Measurements from ENCODE around the gene DAB2.

Gene DAB2

GRCh38 chr5:39427633-39428032, 2.9 kb upstream of the DAB2 start:
- no peaks in the 10 kb centered on the region for H3K79me2 ChIP-seq (ENCODE audit: insufficient read depth, low read length)
- no peak overlapping the region for H3K9ac ChIP-seq (ENCODE audit: low read length)

GRCh38 chr5:39427229-39427628, 2.4 kb upstream of the DAB2 start:
- no peak overlapping the region for H2AFZ ChIP-seq (ENCODE audit: low read depth, low read length, severe bottlenecking)
- no peaks in the 10 kb centered on the region for H3F3A ChIP-seq (ENCODE audit: insufficient read depth)
- H3K9ac ChIP-seq (ENCODE audit: low read length): no peak overlapping the region
- H4K20me1 ChIP-seq (ENCODE audit: low read depth, low read length): no peaks in the 10 kb centered on the region
- H3K9me3 ChIP-seq (ENCODE audit: insufficient read depth, low read length): no peaks in the 10 kb centered on the region
- H3K36me3 ChIP-seq (ENCODE audit: low read length): no peaks in the 10 kb centered on the region
- no peak for TF ChIP-seq EZH2phosphoT487 (conservative IDR thresholded peaks at IDR 0.05; ENCODE audit: low read length)
- TF ChIP-seq, protein P1, sequence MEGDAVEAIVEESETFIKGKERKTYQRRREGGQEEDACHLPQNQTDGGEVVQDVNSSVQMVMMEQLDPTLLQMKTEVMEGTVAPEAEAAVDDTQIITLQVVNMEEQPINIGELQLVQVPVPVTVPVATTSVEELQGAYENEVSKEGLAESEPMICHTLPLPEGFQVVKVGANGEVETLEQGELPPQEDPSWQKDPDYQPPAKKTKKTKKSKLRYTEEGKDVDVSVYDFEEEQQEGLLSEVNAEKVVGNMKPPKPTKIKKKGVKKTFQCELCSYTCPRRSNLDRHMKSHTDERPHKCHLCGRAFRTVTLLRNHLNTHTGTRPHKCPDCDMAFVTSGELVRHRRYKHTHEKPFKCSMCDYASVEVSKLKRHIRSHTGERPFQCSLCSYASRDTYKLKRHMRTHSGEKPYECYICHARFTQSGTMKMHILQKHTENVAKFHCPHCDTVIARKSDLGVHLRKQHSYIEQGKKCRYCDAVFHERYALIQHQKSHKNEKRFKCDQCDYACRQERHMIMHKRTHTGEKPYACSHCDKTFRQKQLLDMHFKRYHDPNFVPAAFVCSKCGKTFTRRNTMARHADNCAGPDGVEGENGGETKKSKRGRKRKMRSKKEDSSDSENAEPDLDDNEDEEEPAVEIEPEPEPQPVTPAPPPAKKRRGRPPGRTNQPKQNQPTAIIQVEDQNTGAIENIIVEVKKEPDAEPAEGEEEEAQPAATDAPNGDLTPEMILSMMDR (IDR thresholded peaks at IDR 0.05; ENCODE audit: insufficient read depth, low read length, poor library complexity, severe bottlenecking): no peak
- no peaks in the 10 kb centered on the region for H3K27me3 ChIP-seq (ENCODE audit: low read length)
- no peaks in the 10 kb centered on the region for H3K79me2 ChIP-seq (ENCODE audit: insufficient read depth, low read length)
- H3K4me3 ChIP-seq (ENCODE audit: insufficient read depth, low read length, poor library complexity, severe bottlenecking): no peak overlapping the region
- no peaks in the 10 kb centered on the region for H3K9me2 ChIP-seq (replicated peaks; ENCODE audit: insufficient read depth, low read length)
- H3K4me2 ChIP-seq (ENCODE audit: low read depth, low read length, poor library complexity, severe bottlenecking): no peak overlapping the region
- H3K27ac ChIP-seq (ENCODE audit: low read depth, low read length): no peak overlapping the region

More at GRCh38 chr5:39427633-39428032, 2.9 kb upstream of the DAB2 start:
- no peak overlapping the region for H3K4me2 ChIP-seq (ENCODE audit: low read depth, low read length, poor library complexity, severe bottlenecking)
- TF ChIP-seq, protein P1 (IDR thresholded peaks at IDR 0.05; ENCODE audit: insufficient read depth, low read length, poor library complexity, severe bottlenecking): no peak
- no peak for TF ChIP-seq EZH2phosphoT487 (conservative IDR thresholded peaks at IDR 0.05; ENCODE audit: low read length)
- H3K4me3 ChIP-seq (ENCODE audit: insufficient read depth, low read length, poor library complexity, severe bottlenecking): no peak overlapping the region
- no peaks in the 10 kb centered on the region for H4K20me1 ChIP-seq (ENCODE audit: low read depth, low read length)
- no peaks in the 10 kb centered on the region for H3K36me3 ChIP-seq (ENCODE audit: low read length)
- H3K27ac ChIP-seq (ENCODE audit: low read depth, low read length): no peak overlapping the region
- no peak overlapping the region for H2AFZ ChIP-seq (ENCODE audit: low read depth, low read length, severe bottlenecking)
- H3K9me3 ChIP-seq (ENCODE audit: insufficient read depth, low read length): no peaks in the 10 kb centered on the region
- no peaks in the 10 kb centered on the region for H3K27me3 ChIP-seq (ENCODE audit: low read length)
- H3F3A ChIP-seq (ENCODE audit: insufficient read depth): no peaks in the 10 kb centered on the region
- no peaks in the 10 kb centered on the region for H3K9me2 ChIP-seq (replicated peaks; ENCODE audit: insufficient read depth, low read length)

DNA sequence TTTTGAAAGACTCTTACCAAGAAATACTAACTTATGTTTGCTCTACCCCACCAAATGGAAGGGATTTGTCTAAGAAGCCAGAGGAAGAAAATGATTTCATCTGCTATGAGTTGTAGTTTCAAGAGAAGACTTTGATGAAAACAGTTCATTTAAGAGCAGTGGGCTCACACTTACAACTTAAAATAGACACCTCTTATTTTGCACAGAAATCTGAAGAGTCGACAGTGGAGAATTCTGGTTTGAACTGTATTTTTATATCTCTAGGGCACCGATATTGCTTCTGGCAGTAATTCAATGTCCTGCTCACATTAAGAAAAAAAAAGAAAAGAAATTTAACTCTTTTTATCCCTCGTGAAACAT, 1.9 kb upstream of the DAB2 start:
- H3K9me2 ChIP-seq (replicated peaks; ENCODE audit: insufficient read depth, low read length): no peaks in the 10 kb centered on the region
- no peaks in the 10 kb centered on the region for H3K27me3 ChIP-seq (ENCODE audit: low read length)
- no peak overlapping the region for H3K27ac ChIP-seq (ENCODE audit: low read depth, low read length)
- no peaks in the 10 kb centered on the region for H3K36me3 ChIP-seq (ENCODE audit: low read length)
- H2AFZ ChIP-seq (ENCODE audit: low read depth, low read length, severe bottlenecking): no peak overlapping the region
- no peak overlapping the region for H3K4me2 ChIP-seq (ENCODE audit: low read depth, low read length, poor library complexity, severe bottlenecking)
- no peaks in the 10 kb centered on the region for H3K79me2 ChIP-seq (ENCODE audit: insufficient read depth, low read length)
- no peaks in the 10 kb centered on the region for H4K20me1 ChIP-seq (ENCODE audit: low read depth, low read length)
- no peaks in the 10 kb centered on the region for H3F3A ChIP-seq (ENCODE audit: insufficient read depth)
- H3K9me3 ChIP-seq (ENCODE audit: insufficient read depth, low read length): no peaks in the 10 kb centered on the region
- H3K9ac ChIP-seq (ENCODE audit: low read length): no peak overlapping the region
- H3K4me3 ChIP-seq (ENCODE audit: insufficient read depth, low read length, poor library complexity, severe bottlenecking): no peak overlapping the region
- no peak for TF ChIP-seq EZH2phosphoT487 (conservative IDR thresholded peaks at IDR 0.05; ENCODE audit: low read length)
- TF ChIP-seq, protein P1 (IDR thresholded peaks at IDR 0.05; ENCODE audit: insufficient read depth, low read length, poor library complexity, severe bottlenecking): no peak

All from SU-DHL-6 (cell line).